Umbilical cord (tissue), 2 donors: Measurements from ENCODE around the gene GNPNAT1. TPM values are rescaled to one million over a fixed set of nuclear protein-coding genes. Genes with fewer than 3 reads are reported as not detected.
"Not testable (repeated sequence)": the region's sequence is repeated elsewhere in the genome, so short reads cannot be mapped to it uniquely, and the experiment has no call there.

Experiments
- DNase-seq: peaks from one replicate; pipeline ENCODE4 v3.0.0-alpha.2; 2015; ENCODE audit warnings: low spot score
- total RNA-seq: library from RNA; depleted of rRNA; stranded (reverse); fragments of >200 nt; gene quantifications from one replicate; pipeline ENCODE4 v1.2.3, GENCODE V29; 2014; ENCODE audit warnings: low replicate concordance; ENCODE audit not compliant: insufficient read depth

Gene GNPNAT1
- total RNA-seq, 1 donor from 2014 or later = 13.7 TPM

GRCh38 chr14:52729585-52729924 is 61.9 kb downstream of the GNPNAT1 start:
- no peak for DNase-seq

- DNase-seq = not testable (repeated sequence)
Observed at GRCh38 chr14:52729035-52729434, 62.4 kb downstream of the GNPNAT1 start.

- not testable (repeated sequence) for DNase-seq
Observed at GRCh38 chr14:52727509-52727908, 63.9 kb downstream of the GNPNAT1 start.

Other genes with a start within 250 kb of the GNPNAT1 start
- 13.7 TPM for gene TXNDC16, start 239.1 kb downstream of the GNPNAT1 start, total RNA-seq
- 4.1 TPM for gene GPR137C, start 238.8 kb downstream of the GNPNAT1 start, total RNA-seq
- 67.4 TPM for gene ERO1A, start 96.0 kb downstream of the GNPNAT1 start, total RNA-seq
- 231 TPM for gene PSMC6, start 84.4 kb downstream of the GNPNAT1 start, total RNA-seq
- gene STYX, start 61.4 kb downstream of the GNPNAT1 start, total RNA-seq = 36.4 TPM
- 383 TPM for gene FERMT2, start 159.4 kb upstream of the GNPNAT1 start, total RNA-seq